IMR-90 (cell line): ENCODE data around the gene B9D1.

ENCODE experiments used
- CEBPB ChIP-seq: IDR thresholded peaks from 2 replicates; pipeline ENCODE4 v1.6.1; 2012; ENCODE audit warnings: low read depth, low read length, improper control_type of control experiment
- CTCF ChIP-seq: conservative IDR thresholded peaks from 2 replicates; pipeline ENCODE4 v1.5.1; 2012; ENCODE audit warnings: mild to moderate bottlenecking, low read depth, low read length, improper control_type of control experiment
- ELK1 ChIP-seq: fragments of 150-350 bp; IDR thresholded peaks from 2 replicates; pipeline ENCODE4 v1.6.1; 2016; ENCODE audit warnings: low read depth, mild to moderate bottlenecking, low read length, moderate library complexity, borderline replicate concordance
- MAZ ChIP-seq: IDR thresholded peaks from 2 replicates; pipeline ENCODE4 v1.6.1; 2012; ENCODE audit warnings: low read depth, mild to moderate bottlenecking, low read length, improper control_type of control experiment, moderate library complexity, borderline replicate concordance
- POLR2A ChIP-seq: IDR thresholded peaks from 2 replicates; pipeline ENCODE4 v1.6.1; 2012; ENCODE audit warnings: mild to moderate bottlenecking, low read depth, low read length
- SMC3 ChIP-seq: fragments of 150-350 bp; IDR thresholded peaks from 2 replicates; pipeline ENCODE4 v1.6.1; 2016; ENCODE audit warnings: low read depth, mild to moderate bottlenecking, antibody characterized with exemption, low read length, moderate library complexity

- no peak for TF ChIP-seq CTCF
- TF ChIP-seq CEBPB = no peak
- TF ChIP-seq ELK1 = no peak
- no peak for TF ChIP-seq POLR2A
- no peak for TF ChIP-seq MAZ
- TF ChIP-seq SMC3 = no peak
Measured at GRCh38 chr17:19366637-19366972, 4.1 kb upstream of the B9D1 start.
